Stimulated activated CD4-positive, alpha-beta T cell treated with anti-CD3 and anti-CD28 coated beads, Interleukin-2, amount 100 ng/mL, for 24 hours (primary cell): ENCODE data around the gene ENPP5.
"Not testable (repeated sequence)": the region's sequence is repeated elsewhere in the genome, so short reads cannot be mapped to it uniquely, and the experiment has no call there.

Experiments used
- DNase-seq, 2 donors: peaks; one replicate each; pipeline ENCODE4 v3.0.0-alpha.2; 2020

The ENPP5 gene

DNA sequence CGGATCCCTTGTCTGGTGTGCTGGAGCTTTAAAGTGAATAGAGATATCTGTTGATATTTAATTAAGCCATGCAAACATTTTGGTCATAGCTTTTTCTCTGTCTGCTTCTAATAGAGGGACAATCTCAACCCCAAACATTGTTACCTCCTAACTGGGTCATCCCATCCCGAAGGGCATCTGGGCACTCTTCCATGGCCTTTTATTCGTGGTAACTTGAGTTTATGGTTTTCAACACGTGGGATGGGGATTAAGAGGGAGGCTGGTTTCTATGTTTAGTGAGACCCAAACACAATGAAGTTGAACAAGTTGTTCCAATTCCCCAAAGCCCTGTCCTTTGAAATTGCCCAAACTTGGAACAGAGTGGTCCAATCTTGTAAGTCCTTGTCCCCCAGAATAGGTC is 1.4 kb upstream of the ENPP5 start:
- no peak for DNase-seq

DNA sequence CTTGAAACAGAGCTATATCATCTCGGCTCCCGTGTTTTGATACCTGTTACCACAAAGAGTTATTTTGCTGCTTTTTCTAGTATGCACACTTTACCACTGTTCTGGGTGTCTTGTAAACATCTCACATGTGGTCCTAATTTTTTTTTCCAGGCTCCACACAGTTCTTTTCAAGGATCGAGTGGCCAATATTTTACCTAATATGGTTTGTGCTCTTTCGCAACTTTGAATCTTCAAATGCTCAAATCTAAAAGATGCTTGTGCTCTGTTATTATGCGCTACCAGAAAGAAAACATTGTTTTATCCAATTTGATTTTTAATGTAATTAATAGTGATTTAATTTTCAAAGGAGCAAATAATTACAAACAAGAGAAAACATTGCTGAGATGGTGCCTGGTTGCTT is 10.7 kb downstream of the ENPP5 start:
- DNase-seq = no peak

DNA sequence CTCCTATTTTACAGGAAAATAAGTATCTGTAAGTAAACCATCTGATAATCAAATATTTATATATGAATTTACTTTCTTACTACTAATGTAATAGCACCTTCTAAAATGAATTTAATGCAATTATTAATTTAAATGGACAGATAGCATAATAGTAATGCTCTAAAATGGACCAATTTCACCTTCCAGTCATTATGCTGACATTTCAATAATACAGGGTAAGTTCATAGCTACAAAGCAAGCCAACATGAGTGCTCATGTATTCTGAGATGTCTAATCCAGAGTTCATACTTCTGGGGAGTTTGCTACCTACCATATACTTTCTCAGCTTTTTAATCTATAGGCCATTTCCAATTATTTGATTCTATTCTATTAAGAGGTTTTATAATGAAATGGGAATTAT is 11.6 kb downstream of the ENPP5 start:
- no peak for DNase-seq

DNA sequence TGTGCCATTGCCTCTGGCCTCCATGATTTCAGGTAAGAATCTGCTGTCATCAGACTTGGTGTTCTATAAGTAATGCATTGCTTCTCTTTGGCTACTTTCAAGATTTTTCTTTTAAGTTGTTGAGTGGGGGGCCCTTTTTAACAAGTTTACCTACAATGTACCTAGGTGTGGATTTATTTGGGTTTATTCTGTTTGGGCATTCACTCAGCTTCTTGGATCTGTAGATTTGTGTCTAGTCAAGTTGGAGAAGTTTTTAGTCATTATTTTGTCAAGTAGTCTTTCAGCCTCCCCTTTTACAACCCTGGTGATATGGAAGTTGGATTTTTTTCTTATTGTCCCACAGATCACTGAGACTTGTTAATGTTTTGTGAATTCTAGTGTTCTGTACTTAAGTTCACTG is 14.1 kb downstream of the ENPP5 start:
- DNase-seq = no peak

GRCh38 chr6:46149066-46149465 is 21.7 kb downstream of the ENPP5 start:
- not testable (repeated sequence) for DNase-seq

GRCh38 chr6:46144270-46144669 is 26.5 kb downstream of the ENPP5 start:
- no peak for DNase-seq

- no peak for DNase-seq
These were observed 32.5 kb downstream of the ENPP5 start for GRCh38 chr6:46138281-46138680.

GRCh38 chr6:46137387-46137786 is 33.4 kb downstream of the ENPP5 start:
- DNase-seq = no peak

DNA sequence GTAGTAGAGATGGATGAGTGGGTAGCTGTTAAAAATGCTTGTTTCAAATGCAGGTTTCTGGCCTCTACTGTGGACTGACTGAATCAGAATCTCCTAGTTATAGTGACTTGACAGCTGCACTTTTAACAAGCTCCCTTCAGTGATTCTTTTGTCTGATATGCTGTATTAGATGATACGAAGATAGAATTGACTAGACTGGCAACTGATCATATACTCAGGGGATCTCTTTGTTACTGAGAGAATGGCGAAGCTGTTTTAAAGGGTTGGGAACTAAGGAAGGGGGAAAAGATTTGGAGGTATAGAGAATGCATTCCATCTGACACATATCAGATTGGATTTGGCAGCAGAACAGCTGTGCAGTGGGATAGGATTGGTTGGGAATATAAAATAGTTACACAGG is 33.9 kb downstream of the ENPP5 start:
- DNase-seq = no peak

DNA sequence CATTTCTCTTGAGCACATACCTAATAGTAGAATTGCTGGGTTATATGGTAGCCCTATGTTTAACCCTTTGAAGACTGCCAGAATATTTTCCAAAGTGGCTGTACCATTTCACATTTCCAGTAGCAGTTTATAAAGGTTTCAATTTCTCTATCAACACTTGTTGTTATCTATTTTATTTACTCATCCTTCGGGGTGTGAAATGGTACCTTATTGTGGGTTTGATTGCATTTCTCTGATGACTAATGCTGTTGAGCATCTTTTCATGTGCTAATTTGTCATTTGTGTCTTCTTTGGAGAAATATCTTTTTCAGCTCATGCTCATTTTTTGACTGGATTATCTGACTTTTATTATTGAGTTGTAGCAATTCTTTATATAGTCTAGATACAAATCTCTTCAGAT is 35.6 kb downstream of the ENPP5 start:
- DNase-seq = no peak

GRCh38 chr6:46134216-46134615 is 36.6 kb downstream of the ENPP5 start:
- no peak for DNase-seq

DNA sequence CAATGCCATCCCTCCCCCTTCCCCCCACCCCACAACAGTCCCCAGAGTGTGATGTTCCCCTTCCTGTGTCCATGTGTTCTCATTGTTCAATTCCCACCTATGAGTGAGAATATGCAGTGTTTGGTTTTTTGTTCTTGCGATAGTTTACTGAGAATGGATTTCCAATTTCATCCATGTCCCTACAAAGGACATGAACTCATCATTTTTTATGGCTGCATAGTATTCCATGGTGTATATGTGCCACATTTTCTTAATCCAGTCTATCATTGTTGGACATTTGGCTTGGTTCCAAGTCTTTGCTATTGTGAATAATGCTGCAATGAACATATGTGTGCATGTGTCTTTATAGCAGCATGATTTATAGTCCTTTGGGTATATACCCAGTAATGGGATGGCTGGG is 39.5 kb downstream of the ENPP5 start:
- DNase-seq = not testable (repeated sequence)

DNA sequence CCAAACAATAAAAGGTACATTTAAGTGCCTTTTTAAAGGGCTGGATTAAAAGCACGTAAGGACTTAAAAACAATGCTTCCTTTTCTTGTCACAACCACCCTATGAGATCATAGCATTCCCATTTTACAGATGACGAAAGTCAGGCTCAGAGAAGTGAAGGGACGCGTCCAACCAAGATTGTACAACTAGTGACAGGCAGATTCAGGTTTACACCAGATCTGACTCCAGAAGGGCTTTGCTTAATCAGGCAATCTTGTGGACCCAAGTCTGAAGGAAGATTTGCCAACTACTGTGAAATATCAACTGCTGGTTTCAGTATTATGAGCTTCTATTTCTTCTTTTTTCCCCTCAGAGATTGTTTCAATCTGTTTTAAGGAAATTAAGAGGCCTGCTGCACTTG is 40.1 kb downstream of the ENPP5 start:
- DNase-seq = no peak

- peak; percentile 85 to 89 for DNase-seq
These were observed 40.9 kb downstream of the ENPP5 start, which contains the start of gene ENPP4 for GRCh38 chr6:46129629-46130511. ENPP4 (plus strand) TSS chr6:46129989; CDS start chr6:46139584, 9,595 bp downstream.

GRCh38 chr6:46129291-46129628 is 41.5 kb downstream of the ENPP5 start:
- DNase-seq = no peak

DNA sequence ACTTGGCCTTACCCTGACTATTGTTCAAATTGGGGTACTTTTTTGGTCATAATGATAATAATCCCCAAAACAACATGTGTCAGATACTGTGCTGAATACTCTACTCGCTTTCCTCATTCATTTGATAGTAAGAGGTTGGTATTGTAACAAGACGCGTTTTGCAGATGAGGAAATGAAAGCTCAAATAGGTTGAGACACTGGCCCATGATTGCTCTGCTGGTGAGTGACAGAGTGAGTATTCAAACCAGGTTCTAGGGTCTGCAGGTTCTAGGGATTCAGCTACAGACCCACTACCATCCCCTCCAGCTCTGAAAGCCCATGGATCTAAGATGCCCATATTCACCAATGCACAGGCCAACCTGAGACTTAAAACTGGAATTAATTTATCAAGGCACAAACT is 42.3 kb downstream of the ENPP5 start:
- no peak for DNase-seq

- DNase-seq = not testable (repeated sequence)
These were observed 51.1 kb downstream of the ENPP5 start for GRCh38 chr6:46119679-46120078.

DNA sequence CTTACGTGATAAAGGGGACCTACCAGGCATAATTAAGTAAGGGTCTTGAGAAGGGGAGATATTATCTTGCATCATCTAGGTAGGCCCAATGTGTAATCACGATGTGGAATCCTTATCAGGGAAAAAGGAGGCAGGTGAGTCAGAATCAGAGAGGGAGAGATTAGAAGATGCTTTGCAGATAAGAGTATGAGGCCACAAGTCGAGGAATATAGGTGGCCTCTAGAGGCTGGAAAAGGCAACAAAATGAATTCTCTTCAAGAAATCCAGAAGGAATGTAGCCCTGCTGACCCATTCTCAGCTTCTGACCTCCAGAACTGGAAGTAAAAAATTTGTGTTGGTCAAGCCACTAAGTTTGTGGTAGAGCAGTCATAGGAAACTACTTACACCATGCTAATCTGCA is 51.9 kb downstream of the ENPP5 start:
- no peak for DNase-seq

DNA sequence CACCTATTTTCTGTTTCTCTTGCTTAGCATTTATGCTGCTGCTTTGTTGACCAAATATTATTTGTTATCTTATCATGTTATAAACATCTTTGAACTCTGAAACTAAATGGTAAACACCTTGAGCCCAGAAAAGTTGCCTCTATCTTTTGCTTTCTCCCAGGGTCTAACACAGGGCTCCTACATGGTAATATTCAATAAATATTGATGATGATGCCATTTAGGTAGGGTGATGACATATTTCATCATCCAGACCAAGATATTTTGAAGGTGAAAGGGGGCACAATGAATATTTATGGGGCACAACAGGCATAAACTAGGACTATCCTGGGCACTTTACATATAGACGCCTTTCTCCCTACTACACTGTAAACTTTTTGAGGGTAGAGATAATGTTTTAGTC is 52.6 kb downstream of the ENPP5 start:
- DNase-seq = no peak

GRCh38 chr6:46116289-46116688 is 54.5 kb downstream of the ENPP5 start:
- no peak for DNase-seq

DNA sequence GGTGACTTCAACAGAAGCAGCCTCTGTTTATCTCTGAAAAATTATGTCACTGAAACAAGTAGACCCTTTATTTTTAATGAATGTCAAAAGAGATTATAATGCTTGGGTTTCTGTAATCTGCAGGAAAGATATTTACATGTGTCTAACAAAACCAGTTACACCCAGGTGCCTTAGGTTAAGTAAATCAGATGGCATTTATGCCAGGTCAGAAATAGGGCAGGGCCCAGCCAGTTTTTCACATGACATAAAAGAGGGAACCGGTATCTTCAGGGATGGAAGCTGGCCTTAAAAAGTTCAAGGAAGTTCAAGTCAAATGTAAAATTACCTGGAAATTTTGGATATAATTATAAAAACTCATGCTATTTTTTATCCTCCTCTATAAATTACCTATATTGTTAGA is 55.1 kb downstream of the ENPP5 start:
- no peak for DNase-seq

DNA sequence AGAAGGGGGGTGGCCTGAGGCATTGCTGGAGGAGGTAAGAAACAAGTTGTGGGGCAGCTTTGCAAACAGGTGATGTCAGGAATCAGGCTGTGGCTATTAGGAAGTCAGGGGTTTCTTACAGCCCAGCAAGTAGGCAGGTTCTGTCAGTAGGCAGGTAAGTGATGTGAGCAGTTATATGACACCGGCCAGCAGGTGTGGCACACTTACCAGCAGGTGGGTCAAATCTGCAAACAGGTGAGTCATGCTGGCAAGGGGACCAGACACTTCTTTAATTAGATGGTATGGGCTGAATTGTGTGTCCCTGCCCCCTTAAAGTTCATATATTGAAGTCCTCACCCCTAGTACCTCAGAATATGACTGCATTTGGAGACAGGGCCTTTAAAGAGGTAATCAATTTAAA is 57.4 kb downstream of the ENPP5 start:
- no peak for DNase-seq
